GM10266 (cell line): ENCODE measurements around the gene MANSC1.

Experiments
- DNase-seq: peaks from one replicate; pipeline ENCODE4 v3.0.0; 2012; ENCODE audit errors: extremely low spot score
- CTCF ChIP-seq: IDR thresholded peaks from 2 replicates; pipeline ENCODE4 v1.5.1; 2012; ENCODE audit warnings: mild to moderate bottlenecking, low read depth; ENCODE audit not compliant: control insufficient read depth, insufficient read depth; ENCODE audit errors: missing control alignments

MANSC1 gene

GRCh38 chr12:12365446-12365802 lies 15.4 kb upstream of the MANSC1 start:
- no peak for DNase-seq
- no peak for TF ChIP-seq CTCF

GRCh38 chr12:12364787-12365445 lies 14.9 kb upstream of the MANSC1 start:
- TF ChIP-seq CTCF: no peak
- DNase-seq: no peak

DNA sequence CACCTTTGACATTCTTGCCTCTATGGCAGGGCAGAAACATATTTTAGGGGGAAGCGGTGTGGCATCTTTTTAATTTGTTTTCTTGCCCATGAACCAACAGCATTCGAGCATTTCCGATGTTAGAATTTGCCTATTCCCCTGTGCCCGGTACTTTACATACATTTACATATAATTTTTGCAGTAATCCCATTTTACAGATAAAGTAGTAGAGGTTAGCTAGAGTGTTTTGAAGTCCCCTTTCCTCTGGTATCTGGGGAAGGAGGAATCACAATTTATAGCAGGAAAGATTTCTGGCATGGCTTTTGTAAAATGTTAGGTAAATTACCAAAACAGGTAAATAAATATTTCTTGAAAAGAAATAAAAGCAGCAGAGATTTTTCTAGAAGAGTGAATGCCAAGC lies 8.5 kb upstream of the MANSC1 start:
- no peak for DNase-seq
- TF ChIP-seq CTCF: no peak

DNA sequence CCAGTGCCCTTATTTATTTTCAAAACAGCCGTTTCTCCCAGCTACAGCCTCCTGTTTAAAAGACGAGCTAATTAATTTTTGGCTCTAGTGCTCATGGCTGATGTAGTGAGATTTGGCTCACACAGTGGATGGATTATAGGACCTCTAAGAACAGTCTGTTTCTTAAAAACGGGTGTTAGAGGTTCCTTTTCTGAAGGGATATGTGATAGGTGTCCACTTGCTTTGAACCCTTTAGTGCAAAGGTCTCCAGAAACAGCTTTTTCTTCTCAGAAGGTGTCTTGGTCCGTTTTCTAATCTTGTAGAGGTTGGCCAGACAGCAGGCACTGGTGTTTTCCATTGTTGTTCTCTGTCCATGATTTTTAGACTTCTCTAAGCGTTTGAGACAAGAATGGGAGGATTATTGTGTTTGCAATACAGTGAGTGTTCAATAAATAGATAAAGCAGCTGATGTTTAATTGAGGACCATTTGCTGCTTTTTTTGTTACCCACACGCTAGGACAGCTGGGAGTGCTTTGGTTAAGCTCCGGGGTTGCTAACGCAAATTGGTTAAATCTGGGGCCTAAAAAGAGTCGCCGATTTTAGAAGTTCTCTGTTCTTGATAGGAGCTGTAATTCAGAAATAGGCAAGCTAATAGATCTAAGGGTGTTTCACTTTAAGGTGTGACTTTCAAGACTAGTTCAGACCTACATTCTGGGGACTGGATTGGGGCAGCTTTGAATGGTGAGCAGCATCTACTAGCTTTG lies 7.8 kb upstream of the MANSC1 start:
- DNase-seq: peak; percentile 40
- TF ChIP-seq CTCF: no peak

GRCh38 chr12:12356896-12357718 lies 7.1 kb upstream of the MANSC1 start, which contains the start of gene BORCS5:
BORCS5 (plus strand) TSS chr12:12357078; CDS start chr12:12357452, 374 bp downstream.
- peak; percentile 16 for TF ChIP-seq CTCF
- peak; percentile 95 for DNase-seq

GRCh38 chr12:12356467-12356895 lies 6.4 kb upstream of the MANSC1 start:
- DNase-seq: no peak
- TF ChIP-seq CTCF: no peak

DNA sequence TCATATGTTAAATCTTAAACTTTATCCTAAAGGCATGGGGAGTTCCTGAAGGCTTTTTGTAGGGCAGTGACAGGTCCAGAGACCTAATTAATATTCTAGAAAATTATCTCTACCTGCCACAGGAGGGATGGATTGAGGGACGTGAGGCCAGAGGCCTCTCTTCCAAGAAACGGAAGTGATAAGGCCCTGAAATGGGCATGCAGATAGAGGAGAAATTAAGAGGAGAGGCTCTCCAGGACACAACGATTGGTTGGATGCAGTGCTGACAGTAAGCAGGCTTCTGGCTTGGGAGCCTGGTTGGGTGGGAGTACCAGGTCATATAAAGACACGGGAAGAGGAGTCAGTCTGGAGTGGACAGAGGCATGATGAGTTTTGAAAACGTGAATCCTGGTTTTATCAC lies 3.8 kb upstream of the MANSC1 start:
- no peak for TF ChIP-seq CTCF
- no peak for DNase-seq
